Skin of body (tissue), 2 donors: ENCODE results near the gene BEND5. TPM values are rescaled to one million over a fixed set of nuclear protein-coding genes. Genes with fewer than 3 reads are reported as not detected.

Source experiments
- DNase-seq: peaks from one replicate; lab custom pipeline; 2025; lab: John Stamatoyannopoulos, UW
- total RNA-seq: library from RNA; depleted of rRNA; stranded (reverse); fragments of >200 nt; gene quantifications from one replicate; pipeline ENCODE4 v1.2.3, GENCODE V29; 2014

The BEND5 gene
- total RNA-seq, 1 donor from 2014 or later, result 12.5 TPM

DNA sequence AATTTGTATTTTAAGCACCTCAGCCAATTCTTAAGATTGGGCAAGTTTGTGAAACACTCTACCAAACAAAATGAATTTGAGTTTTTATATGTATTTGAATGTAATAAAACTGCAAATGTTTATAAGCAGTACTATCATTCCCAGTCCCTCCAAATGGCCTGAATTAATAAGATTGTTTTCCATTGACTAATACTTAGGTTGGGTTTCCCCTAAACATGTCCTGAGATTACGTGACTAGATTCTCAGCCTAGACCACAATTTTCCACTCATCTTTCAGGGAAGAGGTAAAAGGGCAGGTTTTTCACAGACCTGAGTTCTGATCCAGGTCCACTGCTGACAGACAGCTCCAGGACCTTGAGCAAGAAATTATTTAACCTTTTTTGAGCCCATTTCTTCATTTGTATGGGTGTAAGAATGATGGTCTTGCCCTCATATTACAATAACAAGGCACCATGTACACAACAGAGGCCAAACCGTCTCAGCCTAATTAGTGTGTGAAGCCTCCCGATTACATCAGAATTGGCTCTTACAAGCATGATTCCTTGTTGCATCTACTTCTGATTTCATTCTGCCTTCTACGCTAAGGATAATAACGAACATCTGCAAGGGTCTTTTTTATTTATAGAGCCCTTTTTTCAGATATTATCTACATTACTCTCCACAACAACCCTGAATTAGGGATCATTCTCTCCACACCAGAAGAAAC is 51.2 kb downstream of the BEND5 start:
- peak; percentile 16 for DNase-seq

DNA sequence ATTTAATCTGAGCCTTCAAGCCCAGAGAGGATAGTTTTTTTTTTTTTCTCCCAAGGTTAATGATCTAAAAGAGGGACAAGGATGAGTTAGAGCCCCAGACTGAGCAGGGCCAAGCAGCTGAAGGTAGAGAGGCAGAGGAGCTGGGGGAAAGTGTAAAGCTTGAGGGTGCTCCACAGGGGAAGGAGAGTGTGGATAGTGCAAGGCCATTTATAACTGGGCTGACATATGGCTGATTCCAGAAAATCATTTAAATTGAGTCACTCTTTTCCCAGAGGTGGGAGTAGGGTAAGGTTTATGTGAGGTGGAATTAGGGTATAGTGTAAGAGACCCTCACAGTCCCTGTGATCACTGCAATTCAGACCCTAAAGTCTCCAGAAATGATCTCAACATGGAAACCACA is 55.8 kb downstream of the BEND5 start:
- no peak for DNase-seq

DNA sequence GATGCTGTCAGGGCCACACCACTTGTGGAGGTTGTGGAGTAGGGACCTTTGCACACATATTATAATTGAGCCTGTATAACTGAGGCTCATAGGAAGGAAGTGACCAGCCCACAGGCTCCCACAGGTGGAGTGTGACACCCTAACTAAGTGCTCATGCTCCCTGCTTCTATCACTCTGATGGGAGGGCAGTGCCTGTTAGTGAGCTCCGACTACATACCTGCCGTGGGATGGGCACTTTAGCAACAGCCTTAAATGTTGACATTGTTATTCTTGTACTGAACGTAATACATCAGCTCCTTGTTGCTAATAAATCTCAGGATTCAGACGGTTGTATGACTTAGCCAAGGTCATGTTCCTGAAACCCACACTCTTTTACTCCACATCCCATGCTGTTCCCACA is 58.0 kb downstream of the BEND5 start:
- no peak for DNase-seq

DNA sequence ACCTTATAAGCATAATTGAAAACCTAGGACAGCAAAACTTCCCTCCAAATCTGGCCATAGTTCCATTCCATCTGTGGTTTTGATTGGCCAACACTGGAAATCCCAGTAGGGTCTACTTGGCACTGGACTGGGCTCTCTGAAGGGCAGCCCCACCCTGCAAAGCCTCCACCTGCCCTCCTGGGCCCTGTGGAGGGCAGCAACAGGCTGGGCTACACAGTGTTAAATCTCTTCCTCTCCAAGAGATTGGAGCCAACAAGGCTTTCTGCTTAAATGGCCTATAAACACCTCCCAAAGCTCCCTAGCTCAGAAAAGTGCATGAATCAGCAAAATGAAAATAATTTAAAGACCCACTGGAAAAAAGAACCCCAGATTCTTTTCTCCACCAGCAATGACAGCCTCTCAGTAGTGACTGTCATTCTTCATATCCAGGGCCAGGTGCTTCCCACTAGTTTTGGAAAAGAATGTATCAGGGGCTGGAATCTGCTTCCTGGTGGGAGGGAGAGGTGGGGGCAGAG is 58.5 kb downstream of the BEND5 start:
- no peak for DNase-seq

GRCh38 chr1:48717082-48717481 is 59.6 kb downstream of the BEND5 start:
- DNase-seq, result no peak

DNA sequence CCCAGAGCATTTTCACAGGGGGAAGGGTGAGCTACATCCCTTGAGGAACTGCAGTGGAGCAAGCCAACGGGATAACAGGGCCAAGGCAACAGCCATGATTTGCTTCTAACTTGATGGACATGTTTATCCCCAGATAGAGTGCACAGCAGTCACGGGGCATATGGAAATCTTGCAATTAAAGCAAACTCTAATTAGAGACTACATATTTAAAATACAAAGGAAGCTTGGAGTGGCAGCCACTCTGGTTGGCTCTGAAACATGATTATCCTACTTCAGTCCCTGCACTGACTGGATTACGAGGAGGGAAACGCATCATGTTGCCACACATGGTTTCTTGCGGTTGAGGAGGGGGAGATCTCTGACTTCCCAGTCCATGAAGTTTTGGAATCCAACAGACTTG is 60.8 kb downstream of the BEND5 start:
- peak; percentile 63 for DNase-seq

DNA sequence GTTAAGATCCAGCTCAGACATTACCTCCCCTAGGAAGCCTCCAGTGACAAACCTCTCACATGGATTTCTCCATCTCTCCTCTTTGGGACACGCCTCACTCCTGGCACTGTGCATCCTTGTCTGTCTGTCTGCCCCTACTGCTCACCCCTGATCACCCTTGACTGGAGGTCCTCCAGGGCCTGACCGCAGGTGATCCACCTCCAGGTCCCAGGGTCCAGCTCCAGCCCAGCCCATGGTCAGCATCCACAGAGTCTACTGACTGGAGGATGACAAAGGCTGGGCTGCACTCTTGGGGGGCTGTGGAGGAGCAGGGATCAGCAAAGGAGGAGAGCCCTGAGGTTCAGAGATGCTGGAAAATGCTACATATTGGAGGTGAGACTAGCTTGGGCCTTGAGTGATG is 65.8 kb downstream of the BEND5 start:
- no peak for DNase-seq

GRCh38 chr1:48710318-48710717 is 66.4 kb downstream of the BEND5 start:
- DNase-seq, result no peak

DNA sequence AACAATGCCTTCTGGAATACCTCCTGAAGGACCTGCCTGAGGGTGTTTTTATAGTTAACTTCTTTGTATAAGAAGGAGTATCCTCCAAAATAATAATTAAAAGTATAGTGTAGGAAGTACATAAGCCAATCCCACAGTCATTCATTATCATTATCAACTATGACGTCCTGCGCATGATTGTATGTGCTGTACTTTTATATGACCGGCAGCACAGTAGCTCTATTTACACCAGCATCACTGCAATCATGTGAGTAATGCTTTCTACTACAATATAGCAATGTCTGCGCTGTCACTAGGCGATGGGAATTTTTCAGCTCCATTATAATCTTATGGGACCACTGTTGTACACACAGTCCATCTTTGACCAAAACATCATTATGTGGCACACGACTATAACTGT is 72.0 kb downstream of the BEND5 start:
- DNase-seq, result no peak

- DNase-seq, result no peak
These were observed 75.2 kb downstream of the BEND5 start for GRCh38 chr1:48701445-48701844.

- no peak for DNase-seq
These were observed 79.5 kb downstream of the BEND5 start for GRCh38 chr1:48697066-48697707.

DNA sequence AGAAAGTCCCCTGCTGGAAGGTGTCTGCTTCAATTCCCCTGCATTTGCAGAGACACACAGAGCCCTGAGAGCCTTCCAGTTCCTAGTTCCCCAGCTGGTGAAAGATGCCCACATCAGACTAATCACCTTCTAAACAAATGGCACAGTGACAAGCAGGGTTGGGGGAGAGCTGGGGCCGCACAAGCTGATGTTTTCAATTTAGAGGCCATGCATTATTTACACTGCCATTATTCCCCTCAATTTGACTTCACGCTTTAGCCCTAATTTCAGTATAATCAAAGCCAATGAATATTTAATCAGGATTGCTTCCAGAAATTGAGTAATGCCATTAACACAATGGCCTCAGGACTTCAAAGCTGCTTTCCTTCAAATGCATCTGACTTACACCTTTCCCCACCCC is 81.5 kb downstream of the BEND5 start:
- no peak for DNase-seq

GRCh38 chr1:48693674-48694320 is 82.9 kb downstream of the BEND5 start:
- no peak for DNase-seq

DNA sequence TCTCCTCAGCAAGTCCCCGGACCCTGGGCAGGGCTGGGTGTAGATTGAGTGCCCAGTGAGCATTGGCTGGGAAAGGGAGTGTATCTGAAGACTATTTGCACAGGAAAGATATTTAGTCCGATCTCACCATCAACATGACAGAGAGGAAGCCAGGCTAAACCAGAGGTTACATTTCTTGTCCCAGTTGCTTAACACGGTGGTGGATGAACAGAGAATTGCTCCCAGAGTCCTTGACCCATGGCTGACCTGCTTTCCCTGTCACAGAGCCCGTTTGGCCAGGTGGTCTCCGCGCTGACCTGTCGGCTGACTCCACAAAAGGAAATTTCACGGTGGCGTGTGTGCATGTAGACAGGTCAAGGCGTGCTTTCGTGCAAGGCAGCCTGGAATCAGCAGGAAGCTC is 83.5 kb downstream of the BEND5 start:
- no peak for DNase-seq

GRCh38 chr1:48692235-48692634 is 84.5 kb downstream of the BEND5 start:
- DNase-seq, result no peak

GRCh38 chr1:48691429-48692001 is 85.2 kb downstream of the BEND5 start:
- DNase-seq, result no peak

GRCh38 chr1:48688102-48688760 is 88.5 kb downstream of the BEND5 start:
- DNase-seq, result no peak

- DNase-seq, result no peak
These were observed 89.2 kb downstream of the BEND5 start for GRCh38 chr1:48687282-48688045.

- no peak for DNase-seq
These were observed 90.5 kb downstream of the BEND5 start for GRCh38 chr1:48686159-48686558.

GRCh38 chr1:48684381-48684780 is 92.3 kb downstream of the BEND5 start:
- DNase-seq, result no peak

- no peak for DNase-seq
These were observed 92.9 kb downstream of the BEND5 start for GRCh38 chr1:48683839-48684238.
